ENCODE results near the gene CEP112. TPM values are rescaled to one million over a fixed set of nuclear protein-coding genes. Genes with fewer than 3 reads are reported as not detected.

The CEP112 gene
- total and polyA plus RNA-seq, 2 of the 4 experiments (the other 2 are of a cell fraction): 2.5 to 5.6 TPM

DNA sequence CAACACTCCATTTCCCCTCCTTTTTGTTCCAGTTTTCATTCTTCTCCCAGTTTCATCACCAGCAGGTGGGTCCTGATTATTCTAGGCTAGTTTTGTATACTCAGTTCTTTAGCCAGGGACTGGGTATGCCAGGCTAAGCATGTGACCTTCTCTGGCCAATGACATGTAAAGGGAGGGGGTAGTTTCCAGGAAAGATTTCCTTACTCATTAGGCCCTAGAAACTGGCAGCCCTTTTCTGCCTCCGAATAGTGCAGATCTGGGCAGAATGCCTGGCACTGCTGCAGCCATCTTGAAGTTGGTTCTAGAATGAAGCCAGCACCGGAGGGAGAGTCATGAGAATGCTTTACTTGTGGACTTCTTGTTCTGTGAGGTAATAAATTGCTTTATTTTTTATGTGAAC is 503.6 kb downstream of the CEP112 start:
- no peak overlapping the region for H3K4ac ChIP-seq (ENCODE audit: low read depth, low read length)
- H2AK5ac ChIP-seq (ENCODE audit: low read depth, low read length): no peak overlapping the region
- ATAC-seq (ENCODE audit: low read depth) (no peak), DNase-seq (no peak)
- no peak overlapping the region for H3K9ac ChIP-seq (ENCODE audit: low read depth, low read length)
- TF ChIP-seq, protein P1, sequence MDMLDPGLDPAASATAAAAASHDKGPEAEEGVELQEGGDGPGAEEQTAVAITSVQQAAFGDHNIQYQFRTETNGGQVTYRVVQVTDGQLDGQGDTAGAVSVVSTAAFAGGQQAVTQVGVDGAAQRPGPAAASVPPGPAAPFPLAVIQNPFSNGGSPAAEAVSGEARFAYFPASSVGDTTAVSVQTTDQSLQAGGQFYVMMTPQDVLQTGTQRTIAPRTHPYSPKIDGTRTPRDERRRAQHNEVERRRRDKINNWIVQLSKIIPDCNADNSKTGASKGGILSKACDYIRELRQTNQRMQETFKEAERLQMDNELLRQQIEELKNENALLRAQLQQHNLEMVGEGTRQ (IDR thresholded peaks at IDR 0.05; ENCODE audit: low read depth, low read length): no peak
- TF ChIP-seq RAD21 (IDR thresholded peaks at IDR 0.05; ENCODE audit: low read length): no peak
- no peak for TF ChIP-seq SMC3 (IDR thresholded peaks at IDR 0.05; ENCODE audit: low read depth, low read length)
- no peak for TF ChIP-seq RFX5 (IDR thresholded peaks at IDR 0.05; ENCODE audit: low read depth, low read length)
- TF ChIP-seq CHD1 (IDR thresholded peaks at IDR 0.05; ENCODE audit: low read depth, low read length): no peak
- TF ChIP-seq, protein P2, sequence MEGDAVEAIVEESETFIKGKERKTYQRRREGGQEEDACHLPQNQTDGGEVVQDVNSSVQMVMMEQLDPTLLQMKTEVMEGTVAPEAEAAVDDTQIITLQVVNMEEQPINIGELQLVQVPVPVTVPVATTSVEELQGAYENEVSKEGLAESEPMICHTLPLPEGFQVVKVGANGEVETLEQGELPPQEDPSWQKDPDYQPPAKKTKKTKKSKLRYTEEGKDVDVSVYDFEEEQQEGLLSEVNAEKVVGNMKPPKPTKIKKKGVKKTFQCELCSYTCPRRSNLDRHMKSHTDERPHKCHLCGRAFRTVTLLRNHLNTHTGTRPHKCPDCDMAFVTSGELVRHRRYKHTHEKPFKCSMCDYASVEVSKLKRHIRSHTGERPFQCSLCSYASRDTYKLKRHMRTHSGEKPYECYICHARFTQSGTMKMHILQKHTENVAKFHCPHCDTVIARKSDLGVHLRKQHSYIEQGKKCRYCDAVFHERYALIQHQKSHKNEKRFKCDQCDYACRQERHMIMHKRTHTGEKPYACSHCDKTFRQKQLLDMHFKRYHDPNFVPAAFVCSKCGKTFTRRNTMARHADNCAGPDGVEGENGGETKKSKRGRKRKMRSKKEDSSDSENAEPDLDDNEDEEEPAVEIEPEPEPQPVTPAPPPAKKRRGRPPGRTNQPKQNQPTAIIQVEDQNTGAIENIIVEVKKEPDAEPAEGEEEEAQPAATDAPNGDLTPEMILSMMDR (conservative IDR thresholded peaks at IDR 0.05; ENCODE audit: low read depth, low read length): no peak
- in situ Hi-C loops (cut with MboI; ENCODE audit: low sequenced_read_pairs) (no loop called here), intact Hi-C loops (cut with micrococcal nuclease) (no loop called here), dilution Hi-C loops (cut with HindIII; ENCODE audit: low sequenced_read_pairs, unreplicated experiment) (no loop called here)
- H2AK9ac ChIP-seq (replicated peaks; ENCODE audit: low read depth, low read length, poor library complexity): no peak overlapping the region
- H2BK5ac ChIP-seq (ENCODE audit: low read depth, low read length, poor library complexity, severe bottlenecking): no peak overlapping the region
- H3K4me3 ChIP-seq (ENCODE audit: insufficient read depth, low read depth, low read length): no peak overlapping the region
- BruUV-seq (replicated peaks): no TSS peak
- H2BK15ac ChIP-seq (ENCODE audit: low read depth, low read length): no peak overlapping the region
- no peak overlapping the region for H4K8ac ChIP-seq (ENCODE audit: low read depth in 2 of 2, low read length in 2 of 2)
- H3K4me2 ChIP-seq (ENCODE audit: low read depth, low read length): no peak overlapping the region
- H3K9me1 ChIP-seq (ENCODE audit: insufficient read depth, low read length): 0 out of 2 replicates have a peak, but pooled peaks cover 3% of the 10 kb centered on the region
- no peaks in the 10 kb centered on the region for H3K36me3 ChIP-seq (ENCODE audit: control insufficient read depth, insufficient read depth, low read length)
- no peaks in the 10 kb centered on the region for H3K4me1 ChIP-seq (ENCODE audit: control insufficient read depth, insufficient read depth, low read length)
- H3K23ac ChIP-seq (ENCODE audit: low read depth, low read length): no peak overlapping the region
- no peaks in the 10 kb centered on the region for H3K79me1 ChIP-seq (ENCODE audit: low read depth in 1 of 2, low read length in 2 of 2)
- H2AFZ ChIP-seq (replicated peaks; ENCODE audit: low read length, poor library complexity): no peak overlapping the region
- no peak overlapping the region for H4K5ac ChIP-seq (ENCODE audit: low read depth, low read length)
- H3K18ac ChIP-seq (ENCODE audit: low read depth, low read length): no peak overlapping the region
- no peak overlapping the region for H3K14ac ChIP-seq (replicated peaks; ENCODE audit: low read depth, low read length)
- no peaks in the 10 kb centered on the region for H3K27me3 ChIP-seq (ENCODE audit: control insufficient read depth, insufficient read depth, low read length)
- no peak overlapping the region for H3K27ac ChIP-seq (ENCODE audit: insufficient read depth, low read length)
- H2BK120ac ChIP-seq (ENCODE audit: low read depth, low read length): no peak overlapping the region
- CTCF ChIA-PET: no interaction called here
- no peak overlapping the region for H4K91ac ChIP-seq (ENCODE audit: insufficient read depth, low read depth, low read length)
- H3K9me3 ChIP-seq (ENCODE audit: control insufficient read depth, insufficient read depth, low read length): no peaks in the 10 kb centered on the region
- H4K20me1 ChIP-seq (ENCODE audit: insufficient read depth, low read length): no peaks in the 10 kb centered on the region
- whole genome bisulfite sequencing, 2 experiments (ENCODE audit: extremely low coverage in 2 of 2, insufficient read length in 1 of 2): no CpG with 5 or more reads among the region's 2 CpGs
- no peak overlapping the region for H3K56ac ChIP-seq (ENCODE audit: extremely low read depth, insufficient read depth, low read length)
- POLR2A ChIA-PET (ENCODE audit: unreplicated experiment): no interaction called here
- H2BK20ac ChIP-seq (ENCODE audit: low read depth, low read length): no peak overlapping the region

All from IMR-90 (cell line).